Measurements from ENCODE around the gene SPATA32. TPM values are rescaled to one million over a fixed set of nuclear protein-coding genes. Genes with fewer than 3 reads are reported as not detected.

SPATA32 gene
- total RNA-seq, 1 donor from 2014 or later: not detected

DNA sequence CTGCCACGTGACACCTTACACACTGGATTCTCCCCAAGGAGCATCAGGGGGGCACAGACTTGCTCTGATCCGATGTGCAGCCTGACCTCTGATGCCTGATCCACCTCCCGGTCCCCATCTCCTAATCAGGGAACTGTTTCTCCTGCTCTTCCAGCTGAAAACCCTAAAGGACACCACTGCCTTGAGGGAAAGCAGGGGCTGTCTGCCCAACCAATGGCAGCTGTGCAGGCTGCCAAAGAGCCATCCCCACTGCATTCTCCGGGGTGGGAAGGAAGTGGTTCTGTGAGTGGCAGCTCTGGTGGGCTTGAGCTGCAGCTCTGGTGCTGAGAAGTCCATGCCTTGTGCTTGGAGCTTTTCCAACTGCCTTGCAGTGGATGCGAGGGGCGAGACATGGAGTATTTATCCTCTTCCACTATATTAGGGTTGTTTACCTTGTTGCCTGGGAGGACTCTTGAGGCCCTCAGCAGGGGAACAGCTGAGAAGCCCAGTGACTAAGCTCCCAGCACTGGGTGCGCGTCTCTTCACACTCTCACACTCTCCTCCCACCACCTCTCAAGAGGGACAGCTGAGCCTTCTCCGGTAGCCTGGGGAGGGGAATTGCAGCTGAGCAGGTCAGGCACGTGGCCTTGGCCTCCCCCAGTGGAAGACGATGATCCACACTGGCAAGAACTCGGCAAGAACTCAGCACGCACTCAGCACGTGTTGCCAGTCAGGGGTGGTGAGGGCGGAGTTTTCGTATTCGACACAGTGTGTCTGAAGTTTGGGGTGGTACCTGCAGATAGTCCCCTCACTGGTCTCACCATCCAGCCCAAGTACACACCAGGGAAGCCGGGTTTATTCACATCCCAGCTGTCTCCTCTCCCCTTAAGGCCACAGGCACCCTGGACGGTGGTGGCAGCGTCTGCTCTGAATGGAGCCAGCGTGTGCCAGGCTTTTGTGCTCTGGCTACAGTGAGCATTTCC lies 21.1 kb upstream of the SPATA32 start:
- H3K9me3 Mint-ChIP-seq (ENCODE audit: low read depth): no peaks in the 10 kb centered on the region
- H3K27ac Mint-ChIP-seq (ENCODE audit: unreplicated experiment): peak overlapping the region; percentile 86
- peaks cover 18% of the 10 kb centered on the region for H3K36me3 Mint-ChIP-seq (ENCODE audit: low read depth)
- peaks cover 29% of the 10 kb centered on the region for H3K4me1 Mint-ChIP-seq (ENCODE audit: low read depth)
- H3K27me3 Mint-ChIP-seq (ENCODE audit: low read depth): no peaks in the 10 kb centered on the region
- TF ChIP-seq, protein P1, sequence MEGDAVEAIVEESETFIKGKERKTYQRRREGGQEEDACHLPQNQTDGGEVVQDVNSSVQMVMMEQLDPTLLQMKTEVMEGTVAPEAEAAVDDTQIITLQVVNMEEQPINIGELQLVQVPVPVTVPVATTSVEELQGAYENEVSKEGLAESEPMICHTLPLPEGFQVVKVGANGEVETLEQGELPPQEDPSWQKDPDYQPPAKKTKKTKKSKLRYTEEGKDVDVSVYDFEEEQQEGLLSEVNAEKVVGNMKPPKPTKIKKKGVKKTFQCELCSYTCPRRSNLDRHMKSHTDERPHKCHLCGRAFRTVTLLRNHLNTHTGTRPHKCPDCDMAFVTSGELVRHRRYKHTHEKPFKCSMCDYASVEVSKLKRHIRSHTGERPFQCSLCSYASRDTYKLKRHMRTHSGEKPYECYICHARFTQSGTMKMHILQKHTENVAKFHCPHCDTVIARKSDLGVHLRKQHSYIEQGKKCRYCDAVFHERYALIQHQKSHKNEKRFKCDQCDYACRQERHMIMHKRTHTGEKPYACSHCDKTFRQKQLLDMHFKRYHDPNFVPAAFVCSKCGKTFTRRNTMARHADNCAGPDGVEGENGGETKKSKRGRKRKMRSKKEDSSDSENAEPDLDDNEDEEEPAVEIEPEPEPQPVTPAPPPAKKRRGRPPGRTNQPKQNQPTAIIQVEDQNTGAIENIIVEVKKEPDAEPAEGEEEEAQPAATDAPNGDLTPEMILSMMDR (IDR thresholded peaks at IDR 0.05): no peak
- DNase-seq (ENCODE audit: low spot score): no peak
- H3K4me3 Mint-ChIP-seq (ENCODE audit: unreplicated experiment): no peak overlapping the region

DNA sequence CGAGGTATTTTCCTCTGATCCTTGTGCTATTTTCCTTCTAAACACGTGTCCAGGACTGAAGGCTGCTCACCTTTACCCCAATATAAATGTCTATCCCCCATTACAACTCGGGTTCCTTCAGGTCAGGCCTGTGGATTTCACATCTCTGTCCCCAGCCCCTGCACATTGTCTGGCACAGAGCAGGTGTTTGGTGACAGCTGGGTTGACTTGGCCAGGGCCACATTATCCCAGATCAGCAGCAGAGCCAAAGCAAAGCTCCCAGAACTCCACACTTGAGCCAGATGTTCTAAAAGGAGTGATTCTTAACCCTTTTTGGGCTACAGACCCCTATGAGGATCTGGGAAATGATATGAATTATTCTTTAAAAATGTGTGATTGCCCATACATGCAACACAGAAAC lies 18.0 kb upstream of the SPATA32 start:
- no peak overlapping the region for H3K4me3 Mint-ChIP-seq (ENCODE audit: unreplicated experiment)

DNA sequence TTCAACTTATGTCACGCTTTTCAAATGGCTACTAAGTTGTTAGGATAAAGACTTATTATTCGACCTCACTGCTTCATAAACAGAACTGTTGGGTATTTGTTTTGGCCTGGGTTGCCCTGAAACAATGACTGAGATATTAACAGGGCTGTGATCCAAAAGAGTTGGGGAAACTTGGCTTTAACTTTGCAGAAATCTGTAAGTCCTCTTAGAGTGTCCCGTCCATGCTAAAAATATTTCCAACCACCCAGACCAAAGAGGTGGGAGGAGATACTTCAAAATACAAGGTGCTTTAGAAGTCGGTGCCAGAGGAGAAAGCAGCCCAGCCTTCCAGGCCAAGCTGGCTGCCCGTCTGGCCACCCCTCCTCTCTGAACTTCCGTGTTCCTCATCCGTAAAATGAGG lies 16.1 kb upstream of the SPATA32 start:
- Mint-ChIP-seq H3K4me1 (ENCODE audit: low read depth) (peaks cover 24% of the 10 kb centered on the region), H3K27ac (ENCODE audit: unreplicated experiment) (peak overlapping the region; percentile 58), H3K9me3 (ENCODE audit: low read depth) (no peaks in the 10 kb centered on the region), H3K36me3 (ENCODE audit: low read depth) (peaks cover 9% of the 10 kb centered on the region), H3K4me3 (ENCODE audit: unreplicated experiment) (no peak overlapping the region), H3K27me3 (ENCODE audit: low read depth) (no peaks in the 10 kb centered on the region)
- DNase-seq (ENCODE audit: low spot score): no peak
- TF ChIP-seq, protein P1 (IDR thresholded peaks at IDR 0.05): no peak

More for the DNA sequence above, 18.0 kb upstream of the SPATA32 start:
- no peaks in the 10 kb centered on the region for H3K27me3 Mint-ChIP-seq (ENCODE audit: low read depth)
- no peak for DNase-seq (ENCODE audit: low spot score)
- peaks cover 35% of the 10 kb centered on the region for H3K4me1 Mint-ChIP-seq (ENCODE audit: low read depth)
- TF ChIP-seq, protein P1 (IDR thresholded peaks at IDR 0.05): no peak
- H3K9me3 Mint-ChIP-seq (ENCODE audit: low read depth): no peaks in the 10 kb centered on the region
- H3K27ac Mint-ChIP-seq (ENCODE audit: unreplicated experiment): no peak overlapping the region
- H3K36me3 Mint-ChIP-seq (ENCODE audit: low read depth): peaks cover 10% of the 10 kb centered on the region

DNA sequence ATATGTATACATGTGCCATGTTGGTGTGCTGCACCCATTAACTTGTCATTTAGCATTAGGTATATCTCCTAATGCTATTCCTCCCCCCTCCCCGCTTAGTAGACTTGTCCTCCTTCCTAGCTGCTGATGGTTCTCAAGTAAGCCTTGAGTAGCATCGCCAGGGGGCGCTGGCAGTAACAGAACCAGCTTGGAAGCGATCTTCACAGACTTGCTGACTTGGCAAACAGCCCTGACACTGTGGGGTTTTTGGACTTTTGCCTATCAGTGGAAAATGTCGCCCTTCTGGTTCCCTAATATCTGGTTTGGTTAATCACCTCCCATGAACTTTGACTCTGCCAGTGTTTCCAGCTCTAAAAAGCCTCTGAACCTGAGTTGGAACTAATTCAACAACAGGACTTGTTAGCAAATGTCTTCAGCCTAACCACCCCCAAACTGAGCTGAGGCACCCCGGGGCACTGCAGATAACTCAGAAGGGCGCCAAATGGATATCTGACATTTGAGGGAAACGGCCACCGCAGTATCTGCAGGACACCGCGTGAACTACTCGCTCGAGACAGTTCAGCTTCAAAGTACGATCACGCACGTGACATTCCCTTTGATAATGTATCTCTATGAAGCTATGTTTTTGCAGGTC lies 15.4 kb upstream of the SPATA32 start:
- H3K27me3 Mint-ChIP-seq (ENCODE audit: low read depth): no peaks in the 10 kb centered on the region
- no peak overlapping the region for H3K4me3 Mint-ChIP-seq (ENCODE audit: unreplicated experiment)
- TF ChIP-seq, protein P1 (IDR thresholded peaks at IDR 0.05): peak; percentile 92
- peaks cover 17% of the 10 kb centered on the region for H3K4me1 Mint-ChIP-seq (ENCODE audit: low read depth)
- peak overlapping the region; percentile 17 for H3K27ac Mint-ChIP-seq (ENCODE audit: unreplicated experiment)
- no peaks in the 10 kb centered on the region for H3K9me3 Mint-ChIP-seq (ENCODE audit: low read depth)
- no peak for DNase-seq (ENCODE audit: low spot score)
- peaks cover 9% of the 10 kb centered on the region for H3K36me3 Mint-ChIP-seq (ENCODE audit: low read depth)

DNA sequence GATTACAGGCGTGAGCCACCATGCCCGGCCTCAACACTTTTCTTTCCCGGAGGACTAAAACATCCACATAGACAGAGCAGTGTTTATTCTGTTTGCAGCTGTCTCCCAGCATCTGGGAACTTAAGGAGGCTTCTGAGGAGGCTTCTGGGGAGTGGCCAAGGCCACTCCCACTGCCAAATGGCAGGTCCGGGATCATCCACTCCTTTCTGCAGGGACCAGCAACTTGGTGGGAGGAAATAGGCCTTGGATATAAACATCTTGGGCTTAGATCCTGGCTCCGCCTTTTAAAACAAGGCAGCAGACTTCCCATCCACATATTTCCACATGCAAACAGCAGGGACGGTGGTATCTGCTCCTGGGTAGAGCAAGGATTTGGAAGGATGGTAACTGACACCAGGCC lies 14.1 kb upstream of the SPATA32 start:
- Mint-ChIP-seq H3K4me1 (ENCODE audit: low read depth) (peaks cover 16% of the 10 kb centered on the region), H3K36me3 (ENCODE audit: low read depth) (peaks cover 9% of the 10 kb centered on the region), H3K27ac (ENCODE audit: unreplicated experiment) (no peak overlapping the region), H3K27me3 (ENCODE audit: low read depth) (no peaks in the 10 kb centered on the region), H3K4me3 (ENCODE audit: unreplicated experiment) (no peak overlapping the region), H3K9me3 (ENCODE audit: low read depth) (no peaks in the 10 kb centered on the region)
- no peak for DNase-seq (ENCODE audit: low spot score)
- TF ChIP-seq, protein P1 (IDR thresholded peaks at IDR 0.05): no peak

All from chondrocyte (in vitro differentiated cells).